Stimulated activated naive B cell treated with anti-CD40 and anti-IgM and Interleukin-4, amounts not matched to agents 10 μg/mL and 1 μg/mL and 100 μg/mL, for 72 hours (primary cell): ENCODE data around the gene CDC5L.

ENCODE experiments used
- ATAC-seq, 2 donors: fragments of 150-1000 bp; cut with Tn5 transposase; replicated peaks; 2 replicates each; pipeline ENCODE4 v1.10.0; 2021; ENCODE audit warnings: moderate library complexity in 1 of 2
- DNase-seq: peaks from one replicate; pipeline ENCODE4 v3.0.0; 2021
- H3K27ac Mint-ChIP-seq: one replicate; pipeline ENCODE4 v1.8.0; 2022; ENCODE audit warnings: mild to moderate bottlenecking, mixed read lengths
- H3K27me3 Mint-ChIP-seq, 2 donors: one replicate each; pipeline ENCODE4 v1.8.0; 2022; ENCODE audit warnings: mixed read lengths in 2 of 2
- H3K36me3 Mint-ChIP-seq, 2 donors: one replicate each; pipeline ENCODE4 v1.8.0; 2022; ENCODE audit warnings: mixed read lengths in 2 of 2, mild to moderate bottlenecking in 1 of 2
- H3K4me1 Mint-ChIP-seq, 2 donors: one replicate each; pipeline ENCODE4 v1.8.0; 2022; ENCODE audit warnings: mixed read lengths in 2 of 2, mild to moderate bottlenecking in 1 of 2
- H3K4me3 Mint-ChIP-seq, 2 donors: one replicate each; pipeline ENCODE4 v1.8.0; 2022; ENCODE audit warnings: mild to moderate bottlenecking in 2 of 2, mixed read lengths in 2 of 2, moderate library complexity in 1 of 2
- H3K9me3 Mint-ChIP-seq, 2 donors: one replicate each; pipeline ENCODE4 v1.8.0; 2022; ENCODE audit warnings: mixed read lengths in 2 of 2, mild to moderate bottlenecking in 1 of 2

CDC5L gene

GRCh38 chr6:44388135-44388487 is 605 bp downstream of the CDC5L start:
- H3K36me3 Mint-ChIP-seq, result peaks cover 21 to 25% of the 10 kb centered on the region in 2 donors
- H3K9me3 Mint-ChIP-seq, result no peaks in the 10 kb centered on the region
- peaks cover 21 to 38% of the 10 kb centered on the region in 2 donors for H3K4me1 Mint-ChIP-seq
- DNase-seq (no peak), ATAC-seq (no peak)
- H3K27ac Mint-ChIP-seq, result peak overlapping the region; percentile 97
- H3K4me3 Mint-ChIP-seq, result peak overlapping the region; percentile 91 to 93
- peaks cover 0 to 11% of the 10 kb centered on the region in 2 donors for H3K27me3 Mint-ChIP-seq

GRCh38 chr6:44388887-44389286 is 1.4 kb downstream of the CDC5L start:
- Mint-ChIP-seq H3K4me3 (peak overlapping the region; percentile 91 to 93), H3K27me3 (peaks cover 0 to 5% of the 10 kb centered on the region in 2 donors), H3K4me1 (peaks cover 21 to 38% of the 10 kb centered on the region in 2 donors), H3K27ac (peak overlapping the region; percentile 60), H3K36me3 (peaks cover 25 to 30% of the 10 kb centered on the region in 2 donors), H3K9me3 (no peaks in the 10 kb centered on the region)
- DNase-seq, result no peak
- no peak for ATAC-seq

- Mint-ChIP-seq H3K4me1 (peaks cover 21 to 38% of the 10 kb centered on the region in 2 donors), H3K27me3 (peaks cover 0 to 4% of the 10 kb centered on the region in 2 donors), H3K9me3 (no peaks in the 10 kb centered on the region), H3K4me3 (no peak overlapping the region), H3K36me3 (peaks cover 34 to 40% of the 10 kb centered on the region in 2 donors), H3K27ac (no peak overlapping the region)
- ATAC-seq (no peak), DNase-seq (no peak)
Observed at GRCh38 chr6:44390158-44390683, 2.7 kb downstream of the CDC5L start.

- H3K27me3 Mint-ChIP-seq, result no peaks in the 10 kb centered on the region
- no peak overlapping the region for H3K4me3 Mint-ChIP-seq
- H3K36me3 Mint-ChIP-seq, result peaks cover 48 to 54% of the 10 kb centered on the region in 2 donors
- no peak for ATAC-seq
- H3K4me1 Mint-ChIP-seq, result peaks cover 2 to 10% of the 10 kb centered on the region in 2 donors
- H3K9me3 Mint-ChIP-seq, result no peaks in the 10 kb centered on the region
- DNase-seq, result no peak
- H3K27ac Mint-ChIP-seq, result no peak overlapping the region
Observed at GRCh38 chr6:44395501-44395900, 8.0 kb downstream of the CDC5L start.

GRCh38 chr6:44396968-44397367 is 9.5 kb downstream of the CDC5L start:
- H3K9me3 Mint-ChIP-seq, result peaks cover 0 to 5% of the 10 kb centered on the region in 2 donors

GRCh38 chr6:44397424-44398164 is 10.1 kb downstream of the CDC5L start:
- peaks cover 0 to 5% of the 10 kb centered on the region in 2 donors for H3K9me3 Mint-ChIP-seq
- H3K36me3 Mint-ChIP-seq, result peaks cover 48 to 58% of the 10 kb centered on the region in 2 donors

More at GRCh38 chr6:44396968-44397367, 9.5 kb downstream of the CDC5L start:
- Mint-ChIP-seq H3K4me1 (peaks cover 2% of the 10 kb centered on the region in 2 donors), H3K4me3 (no peak overlapping the region), H3K27ac (no peak overlapping the region), H3K36me3 (peaks cover 47 to 55% of the 10 kb centered on the region in 2 donors), H3K27me3 (no peaks in the 10 kb centered on the region)
- ATAC-seq, result no peak
- no peak for DNase-seq

GRCh38 chr6:44399991-44400390 is 12.5 kb downstream of the CDC5L start:
- Mint-ChIP-seq H3K27me3 (no peaks in the 10 kb centered on the region), H3K4me1 (peaks cover 0 to 2% of the 10 kb centered on the region in 2 donors), H3K27ac (no peak overlapping the region), H3K4me3 (no peak overlapping the region), H3K9me3 (peaks cover 0 to 5% of the 10 kb centered on the region in 2 donors), H3K36me3 (peaks cover 41 to 53% of the 10 kb centered on the region in 2 donors)
- DNase-seq, result no peak
- ATAC-seq, result no peak

More at GRCh38 chr6:44397424-44398164, 10.1 kb downstream of the CDC5L start:
- H3K4me1 Mint-ChIP-seq, result peaks cover 0 to 2% of the 10 kb centered on the region in 2 donors
- no peak overlapping the region for H3K27ac Mint-ChIP-seq
- DNase-seq (no peak), ATAC-seq (peak in 1 of 2 donors; percentile 34)
- H3K27me3 Mint-ChIP-seq, result no peaks in the 10 kb centered on the region
- no peak overlapping the region for H3K4me3 Mint-ChIP-seq

- H3K36me3 Mint-ChIP-seq, result peaks cover 40 to 55% of the 10 kb centered on the region in 2 donors
- DNase-seq (no peak), ATAC-seq (no peak)
- H3K4me3 Mint-ChIP-seq, result no peak overlapping the region
- peaks cover 0 to 5% of the 10 kb centered on the region in 2 donors for H3K9me3 Mint-ChIP-seq
- H3K27ac Mint-ChIP-seq, result no peak overlapping the region
- H3K4me1 Mint-ChIP-seq, result peaks cover 0 to 2% of the 10 kb centered on the region in 2 donors
- H3K27me3 Mint-ChIP-seq, result no peaks in the 10 kb centered on the region
Observed at GRCh38 chr6:44400572-44400971, 13.1 kb downstream of the CDC5L start.

- Mint-ChIP-seq H3K36me3 (peaks cover 43 to 53% of the 10 kb centered on the region in 2 donors), H3K4me1 (peaks cover 0 to 2% of the 10 kb centered on the region in 2 donors), H3K27me3 (no peaks in the 10 kb centered on the region), H3K27ac (no peak overlapping the region), H3K9me3 (peaks cover 0 to 5% of the 10 kb centered on the region in 2 donors), H3K4me3 (no peak overlapping the region)
- no peak for DNase-seq
- no peak for ATAC-seq
Observed at GRCh38 chr6:44401138-44401537, 13.6 kb downstream of the CDC5L start.

- H3K4me3 Mint-ChIP-seq, result no peak overlapping the region
- ATAC-seq (no peak), DNase-seq (no peak)
- H3K9me3 Mint-ChIP-seq, result peaks cover 0 to 5% of the 10 kb centered on the region in 2 donors
- H3K27ac Mint-ChIP-seq, result no peak overlapping the region
- peaks cover 55 to 59% of the 10 kb centered on the region in 2 donors for H3K36me3 Mint-ChIP-seq
- peaks cover 2 to 5% of the 10 kb centered on the region in 2 donors for H3K4me1 Mint-ChIP-seq
- no peaks in the 10 kb centered on the region for H3K27me3 Mint-ChIP-seq
Observed at GRCh38 chr6:44404022-44404714, 16.7 kb downstream of the CDC5L start.

- peaks cover 2 to 5% of the 10 kb centered on the region in 2 donors for H3K9me3 Mint-ChIP-seq
- peaks cover 4 to 6% of the 10 kb centered on the region in 2 donors for H3K4me1 Mint-ChIP-seq
- DNase-seq, result no peak
- no peaks in the 10 kb centered on the region for H3K27me3 Mint-ChIP-seq
- no peak overlapping the region for H3K27ac Mint-ChIP-seq
- ATAC-seq, result no peak
- peaks cover 55 to 59% of the 10 kb centered on the region in 2 donors for H3K36me3 Mint-ChIP-seq
- no peak overlapping the region for H3K4me3 Mint-ChIP-seq
Observed at GRCh38 chr6:44404715-44405099, 17.2 kb downstream of the CDC5L start.

GRCh38 chr6:44407951-44408670 is 20.6 kb downstream of the CDC5L start:
- ATAC-seq (no peak), DNase-seq (no peak)
- no peak overlapping the region for H3K4me3 Mint-ChIP-seq
- H3K9me3 Mint-ChIP-seq, result peaks cover 5 to 7% of the 10 kb centered on the region in 2 donors
- no peak overlapping the region for H3K27ac Mint-ChIP-seq
- no peaks in the 10 kb centered on the region for H3K27me3 Mint-ChIP-seq
- peaks cover 57 to 70% of the 10 kb centered on the region in 2 donors for H3K36me3 Mint-ChIP-seq
- H3K4me1 Mint-ChIP-seq, result peaks cover 4 to 11% of the 10 kb centered on the region in 2 donors

GRCh38 chr6:44409207-44409794 is 21.8 kb downstream of the CDC5L start:
- H3K27me3 Mint-ChIP-seq, result no peaks in the 10 kb centered on the region
- H3K9me3 Mint-ChIP-seq, result peaks cover 5 to 7% of the 10 kb centered on the region in 2 donors
- H3K4me1 Mint-ChIP-seq, result peaks cover 6 to 16% of the 10 kb centered on the region in 2 donors
- no peak overlapping the region for H3K27ac Mint-ChIP-seq
- H3K4me3 Mint-ChIP-seq, result no peak overlapping the region
- peaks cover 61 to 74% of the 10 kb centered on the region in 2 donors for H3K36me3 Mint-ChIP-seq
- DNase-seq (no peak), ATAC-seq (no peak)

- ATAC-seq, result no peak
- Mint-ChIP-seq H3K4me1 (peaks cover 13 to 26% of the 10 kb centered on the region in 2 donors), H3K27ac (no peak overlapping the region), H3K4me3 (no peak overlapping the region), H3K27me3 (no peaks in the 10 kb centered on the region), H3K9me3 (peaks cover 5 to 7% of the 10 kb centered on the region in 2 donors), H3K36me3 (peaks cover 62 to 79% of the 10 kb centered on the region in 2 donors)
- DNase-seq, result no peak
Observed at GRCh38 chr6:44410363-44410762, 22.9 kb downstream of the CDC5L start.
